Ovary (tissue), 9 donors: ENCODE results near the gene CACNG5. TPM values are rescaled to one million over a fixed set of nuclear protein-coding genes. Genes with fewer than 3 reads are reported as not detected.

Experiments
- DNase-seq, 5 donors: peaks; one replicate each; pipeline ENCODE4 v3.0.0-alpha.2; 2019 to 2020
- H3K27ac ChIP-seq, 2 donors: fragments of 200-600 bp; one replicate each; pipeline versions ENCODE4 v1.5.1 to v1.8.0; 2019 to 2022
- H3K27me3 ChIP-seq: fragments of 200-600 bp; one replicate; pipeline ENCODE4 v1.8.0; 2022
- H3K36me3 ChIP-seq: fragments of 200-600 bp; sonication (generic); one replicate; pipeline ENCODE4 v1.5.1; 2019
- H3K4me1 ChIP-seq: one replicate; pipeline ENCODE4 v1.8.1; 2013; ENCODE audit warnings: mild to moderate bottlenecking, moderate library complexity; ENCODE audit not compliant: insufficient read depth
- H3K4me3 ChIP-seq: fragments of 200-600 bp; sonication (generic); one replicate; pipeline ENCODE4 v1.5.1; 2017
- H3K9me3 ChIP-seq, 2 donors: fragments of 200-600 bp in 1 of 2; sonication (generic) in 1 of 2; one replicate each; pipeline versions ENCODE4 v1.5.1 to v1.8.1; 2013 to 2019; ENCODE audit warnings: mild to moderate bottlenecking in 1 of 2, moderate library complexity in 1 of 2
- EP300 ChIP-seq: sonication (generic); formaldehyde crosslinking; IDR thresholded peaks from one replicate; pipeline ENCODE4 v1.6.1; 2017; ENCODE audit warnings: antibody characterized with exemption
- POLR2A ChIP-seq: fragments of 450-650 bp; IDR thresholded peaks from one replicate; pipeline ENCODE4 v1.6.1; 2017; ENCODE audit warnings: antibody characterized with exemption, mild to moderate bottlenecking, moderate library complexity
- WGBS, 3 donors: extraction: QIAGEN DNeasy Blood & Tissue Kit in 1 of 3; methylation state at CpG; one replicate each; pipeline versions ENCODE4 v1.1.5 to v1.1.7; 2013 to 2017; 5-methylcytosine and 5-hydroxymethylcytosine counted together
- intact Hi-C, 4 donors: fragments of 100-400 bp; cut with DNase I; formaldehyde crosslinking; loops; one replicate each; pipeline versions ENCODE4 v1.11.0 to v1.15.1; 2022 to 2023
- polyA plus RNA-seq, 2 donors: library from polyadenylated mRNA; stranded (reverse); fragments of 200-250 nt in 1 of 2; fragments of 350-450 nt in 1 of 2; fragmentation: Illumina TruSeq in 1 of 2; extraction: RNeasy Lipid Tissue Mini Kit (QIAGEN cat#74804) in 1 of 2; gene quantifications; one replicate each; pipeline ENCODE4 v1.2.3, GENCODE V29; 2013 to 2014
- total RNA-seq, 7 donors: library from RNA; depleted of rRNA in 2 of 7; stranded (reverse); fragments of >200 nt in 2 of 7; fragmentation: NEBNext Ultra II Directional in 3 of 7; extraction: Animal tissue kit (Norgen Biotek cat#: 25700) in 3 of 7; gene quantifications; one replicate each; pipeline versions ENCODE4 v1.1.0 to v1.2.4, GENCODE V29; 2016 to 2023
- TF ChIP-seq, protein P1 (sequence below), 3 donors: fragments of 450-650 bp in 2 of 3; fragments of 200-600 bp in 1 of 3; IDR thresholded peaks; one replicate each; pipeline versions ENCODE4 v1.5.1 to v1.8.0; 2016 to 2022; ENCODE audit warnings: antibody characterized with exemption in 3 of 3, mild to moderate bottlenecking in 1 of 3
- donor health status: DM: no; HTN: no; CAD: no; lungs with moderate emphysema.
- donor health status: DM: no; HTN: no; CAD: no.
- donor health status: Bipolar disorder and iron deficiency.
- donor health status: DM: yes; HTN: yes; CAD: no.
- donor health status: DM: no; HTN: no; CAD: no.
- donor health status: DM: yes; HTN: yes; CAD: no.

CACNG5 gene
- total and polyA plus RNA-seq, 9 donors: not detected

DNA sequence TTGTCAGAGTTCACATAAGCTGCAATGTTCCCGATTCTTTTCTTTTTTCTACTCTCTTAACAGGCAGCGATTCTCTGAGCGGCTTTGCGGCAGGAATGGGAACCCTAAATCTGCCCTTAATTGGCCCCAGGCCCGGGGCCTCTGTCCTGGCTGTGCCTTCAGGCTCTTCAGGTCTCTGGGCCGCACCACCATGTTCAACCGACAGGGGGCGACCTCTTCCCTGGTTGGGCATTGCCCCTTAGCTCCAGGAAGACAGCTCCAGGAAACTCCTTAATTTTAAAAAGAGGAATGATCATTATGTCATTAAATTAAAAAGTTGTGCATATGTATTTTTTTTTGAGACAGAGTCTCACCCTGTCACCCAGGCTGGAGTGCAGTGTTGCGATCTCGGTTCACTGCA, 20.3 kb downstream of the CACNG5 start:
- Histone ChIP-seq H3K9me3 (no peaks in the 10 kb centered on the region), H3K27ac (no peak overlapping the region), H3K36me3 (no peaks in the 10 kb centered on the region), H3K4me3 (no peak overlapping the region), H3K4me1 (no peaks in the 10 kb centered on the region), H3K27me3 (no peaks in the 10 kb centered on the region)
- DNase-seq: no peak
- TF ChIP-seq EP300: no peak
- no peak for TF ChIP-seq POLR2A
- TF ChIP-seq, protein P1, sequence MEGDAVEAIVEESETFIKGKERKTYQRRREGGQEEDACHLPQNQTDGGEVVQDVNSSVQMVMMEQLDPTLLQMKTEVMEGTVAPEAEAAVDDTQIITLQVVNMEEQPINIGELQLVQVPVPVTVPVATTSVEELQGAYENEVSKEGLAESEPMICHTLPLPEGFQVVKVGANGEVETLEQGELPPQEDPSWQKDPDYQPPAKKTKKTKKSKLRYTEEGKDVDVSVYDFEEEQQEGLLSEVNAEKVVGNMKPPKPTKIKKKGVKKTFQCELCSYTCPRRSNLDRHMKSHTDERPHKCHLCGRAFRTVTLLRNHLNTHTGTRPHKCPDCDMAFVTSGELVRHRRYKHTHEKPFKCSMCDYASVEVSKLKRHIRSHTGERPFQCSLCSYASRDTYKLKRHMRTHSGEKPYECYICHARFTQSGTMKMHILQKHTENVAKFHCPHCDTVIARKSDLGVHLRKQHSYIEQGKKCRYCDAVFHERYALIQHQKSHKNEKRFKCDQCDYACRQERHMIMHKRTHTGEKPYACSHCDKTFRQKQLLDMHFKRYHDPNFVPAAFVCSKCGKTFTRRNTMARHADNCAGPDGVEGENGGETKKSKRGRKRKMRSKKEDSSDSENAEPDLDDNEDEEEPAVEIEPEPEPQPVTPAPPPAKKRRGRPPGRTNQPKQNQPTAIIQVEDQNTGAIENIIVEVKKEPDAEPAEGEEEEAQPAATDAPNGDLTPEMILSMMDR (IDR thresholded peaks at IDR 0.05): no peak
- WGBS, 3 donors: 72 to 77% (median 76%) methylated on average over 10 of the region's 10 CpGs
- intact Hi-C loops: no loop called here

DNA sequence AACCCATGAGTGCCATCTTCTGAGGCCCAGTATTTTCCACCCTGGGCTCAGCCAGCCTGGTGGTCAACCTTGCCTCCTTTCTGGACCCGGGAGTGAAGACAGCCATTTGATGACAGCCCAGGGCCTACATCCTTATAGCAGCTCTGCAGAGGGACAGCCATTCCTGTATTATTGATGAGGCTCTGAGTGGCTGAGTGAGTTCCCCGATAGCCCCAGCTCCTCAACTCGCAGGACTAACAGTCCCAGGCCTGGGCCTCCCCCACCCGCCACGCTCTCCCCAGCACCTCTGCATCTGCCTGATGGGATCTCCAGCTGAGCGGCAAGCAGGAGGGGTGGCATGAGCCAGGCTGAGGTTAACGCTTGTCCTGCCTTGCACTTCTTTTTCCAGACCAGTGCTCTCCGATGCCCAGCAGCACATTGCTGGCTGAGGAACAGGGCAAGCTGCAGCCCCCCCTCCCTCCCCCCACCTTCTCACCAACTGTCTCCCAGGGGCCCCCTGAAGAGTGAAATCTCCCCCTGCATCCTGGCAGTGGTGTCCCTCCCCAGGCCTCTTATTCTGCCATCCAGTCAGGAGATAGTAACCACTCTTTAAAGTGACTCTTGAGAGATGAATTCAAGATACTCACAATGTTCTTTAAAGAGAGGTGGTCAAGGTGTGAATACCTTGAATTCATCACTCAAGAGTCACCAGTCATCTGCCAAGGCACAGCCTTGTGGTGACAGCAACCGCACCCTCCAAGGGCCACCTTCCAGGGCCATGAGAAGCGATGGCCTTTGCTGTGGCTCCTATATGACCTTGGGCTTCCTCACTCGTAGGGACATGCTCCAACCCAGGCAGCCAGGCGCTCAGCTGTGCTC, 23.5 kb downstream of the CACNG5 start:
- Histone ChIP-seq H3K4me1 (no peaks in the 10 kb centered on the region), H3K36me3 (no peaks in the 10 kb centered on the region), H3K4me3 (no peak overlapping the region), H3K27me3 (no peaks in the 10 kb centered on the region), H3K9me3 (no peaks in the 10 kb centered on the region), H3K27ac (no peak overlapping the region)
- DNase-seq: no peak
- intact Hi-C loops: no loop called here
- 73 to 80% (median 74%) methylated on average over 12 of the region's 12 CpGs for WGBS, 3 donors
- TF ChIP-seq, protein P1 (IDR thresholded peaks at IDR 0.05): no peak
- TF ChIP-seq EP300: no peak
- no peak for TF ChIP-seq POLR2A

DNA sequence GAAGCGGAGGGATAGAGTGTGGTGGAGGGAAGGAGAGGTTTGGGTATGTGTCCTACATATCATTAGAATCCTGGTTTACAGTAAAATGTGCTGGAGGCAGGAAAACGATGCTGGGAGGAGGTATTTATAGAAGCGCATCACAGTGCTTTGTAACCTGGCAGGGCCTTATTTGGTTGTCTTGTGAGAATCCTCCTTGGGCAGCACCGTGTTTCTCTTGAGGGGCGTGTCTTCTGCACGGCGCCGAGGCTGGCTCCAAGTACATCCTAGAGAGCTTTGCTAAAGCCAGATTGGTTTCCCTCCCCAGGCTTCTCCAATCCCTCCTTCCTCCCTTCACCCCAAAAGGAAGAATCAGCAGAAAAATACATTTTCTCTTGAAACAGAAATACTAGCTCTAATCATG, 24.4 kb downstream of the CACNG5 start:
- H3K27me3 ChIP-seq: no peaks in the 10 kb centered on the region
- intact Hi-C loops: no loop called here
- 66 to 70% (median 67%) methylated on average over 8 of the region's 8 CpGs for WGBS, 3 donors
- H3K36me3 ChIP-seq: no peaks in the 10 kb centered on the region
- no peak for DNase-seq
- H3K4me3 ChIP-seq: no peak overlapping the region
- TF ChIP-seq POLR2A (no peak), EP300 (no peak)
- TF ChIP-seq, protein P1 (IDR thresholded peaks at IDR 0.05): no peak
- H3K27ac ChIP-seq: no peak overlapping the region
- no peaks in the 10 kb centered on the region for H3K4me1 ChIP-seq
- no peaks in the 10 kb centered on the region for H3K9me3 ChIP-seq

DNA sequence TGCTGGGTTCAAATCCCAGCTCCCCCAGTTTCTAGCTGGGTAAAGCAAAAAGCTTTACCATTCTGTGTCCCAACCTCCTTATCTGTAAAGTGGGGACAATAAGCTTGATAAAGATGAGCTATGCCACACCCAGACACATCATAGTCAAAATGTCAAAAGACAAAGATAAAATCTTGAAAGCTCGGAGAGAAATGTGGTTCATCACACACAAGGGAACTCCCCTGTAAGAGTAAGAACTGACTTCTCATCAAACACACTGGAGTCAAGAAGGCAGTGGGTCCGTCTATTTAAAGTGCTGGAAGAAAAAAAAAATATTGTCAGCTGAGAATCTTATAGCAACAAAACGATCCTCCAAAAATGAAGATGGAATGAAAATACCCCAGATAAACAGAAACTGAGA, 25.3 kb downstream of the CACNG5 start:
- no peak for TF ChIP-seq POLR2A
- TF ChIP-seq, protein P1 (IDR thresholded peaks at IDR 0.05): no peak
- no peak for TF ChIP-seq EP300
- WGBS, 3 donors: 48 to 53% (median 50%) methylated on average over 3 of the region's 3 CpGs

More for the DNA sequence above, 25.3 kb downstream of the CACNG5 start:
- H3K36me3 ChIP-seq: no peaks in the 10 kb centered on the region
- H3K4me1 ChIP-seq: no peaks in the 10 kb centered on the region
- no peaks in the 10 kb centered on the region for H3K27me3 ChIP-seq
- H3K27ac ChIP-seq: no peak overlapping the region
- no peak overlapping the region for H3K4me3 ChIP-seq
- H3K9me3 ChIP-seq: no peaks in the 10 kb centered on the region
- intact Hi-C loops: no loop called here
- DNase-seq: no peak
